Loucy (cell line): ENCODE results near the gene MIPEP.

Source experiments
- CTCF ChIP-seq: fragments of 200-600 bp; sonication (generic); conservative IDR thresholded peaks from 2 replicates; pipeline ENCODE4 v1.5.1; 2014; ENCODE audit warnings: mild to moderate bottlenecking, antibody characterized with exemption, low read length
- EZH2phosphoT487 ChIP-seq: fragments of 200-600 bp; IDR thresholded peaks from 2 replicates; pipeline ENCODE4 v1.6.1; 2018; ENCODE audit warnings: antibody characterized with exemption, mild to moderate bottlenecking, moderate library complexity, borderline replicate concordance

DNA sequence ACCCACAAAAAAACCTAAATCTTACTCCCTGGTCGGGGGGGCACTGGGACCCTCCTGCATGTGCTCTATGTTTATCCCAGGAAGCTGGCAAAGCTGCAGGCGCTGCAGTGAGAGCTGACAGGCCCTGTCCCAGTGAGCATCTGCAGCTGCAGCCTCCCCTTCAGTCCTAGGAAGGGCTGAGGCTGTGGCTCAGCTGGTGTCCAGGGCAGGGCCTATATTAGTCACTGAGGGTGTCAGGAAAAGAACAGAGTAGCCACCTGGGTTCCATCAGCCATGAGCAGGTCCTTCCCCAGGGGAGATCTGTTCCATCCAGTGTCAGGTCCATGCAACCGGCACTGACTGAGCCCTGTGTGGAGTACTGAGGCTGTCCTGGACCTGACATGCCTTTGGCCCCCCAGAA lies 198.5 kb downstream of the MIPEP start:
- no peak for TF ChIP-seq CTCF
- no peak for TF ChIP-seq EZH2phosphoT487
